DMS79 treated with DMSO at 0.1 percent for 48 hours (cell line): ENCODE results near the gene MCM7.
A peak's percentile ranks its signal among the peaks of the same experiment; 100 is the strongest.

ENCODE experiments used
- DNase-seq: peaks from one replicate; lab custom pipeline; 2025; lab: John Stamatoyannopoulos, UW

Gene MCM7

DNA sequence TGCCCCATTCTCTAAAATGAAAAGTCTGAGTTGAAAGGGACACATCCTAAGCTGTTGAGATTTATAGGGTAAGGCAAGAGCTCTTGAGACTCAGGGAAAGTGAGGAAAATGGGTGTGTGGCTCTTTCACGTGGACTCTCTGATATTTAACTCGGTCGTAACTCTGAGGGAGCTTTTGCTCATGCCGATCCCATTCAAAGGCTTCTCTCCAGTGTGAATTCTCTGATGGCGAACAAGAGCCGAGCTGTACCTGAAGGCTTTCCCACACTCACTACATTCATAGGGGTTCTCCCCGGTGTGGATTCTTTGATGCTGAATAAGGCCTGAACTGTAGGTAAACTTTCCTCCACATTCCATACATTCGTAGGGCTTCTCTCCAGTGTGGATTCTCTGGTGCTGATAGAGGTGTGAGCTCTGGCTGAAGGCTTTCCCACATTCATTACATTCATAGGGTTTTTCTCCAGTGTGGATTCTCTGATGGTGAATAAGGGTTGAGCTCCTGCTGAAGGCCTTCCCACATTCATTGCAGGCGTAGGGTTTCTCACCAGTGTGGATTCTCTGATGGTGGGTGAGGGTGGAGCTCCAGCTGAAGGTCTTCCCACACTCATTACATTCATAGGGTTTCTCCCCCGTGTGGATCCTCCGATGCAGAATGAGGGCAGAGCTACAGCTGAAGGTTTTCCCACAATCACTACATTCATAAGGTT lies 30.0 kb downstream of the MCM7 start:
- DNase-seq, result no peak

DNA sequence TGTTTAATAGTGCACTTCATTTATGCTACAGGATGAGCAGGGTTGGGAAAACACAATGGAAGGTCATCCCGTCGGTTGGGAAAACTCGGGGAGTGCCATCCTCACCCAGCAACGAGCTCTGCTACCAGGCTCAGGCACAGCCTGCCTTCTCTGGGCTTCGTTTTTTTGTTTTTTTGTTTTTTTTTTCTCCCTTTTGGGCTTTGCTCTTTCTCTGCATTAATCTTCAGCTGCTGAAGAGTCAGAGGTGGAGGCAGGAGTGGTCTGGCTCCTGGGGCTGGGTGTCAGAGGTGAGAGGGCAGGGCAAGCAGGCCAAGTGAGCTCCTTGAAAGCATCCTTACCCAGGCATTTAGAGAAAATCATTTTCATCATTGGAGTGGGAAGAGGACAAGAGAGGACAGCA lies 31.2 kb downstream of the MCM7 start:
- DNase-seq, result no peak

DNA sequence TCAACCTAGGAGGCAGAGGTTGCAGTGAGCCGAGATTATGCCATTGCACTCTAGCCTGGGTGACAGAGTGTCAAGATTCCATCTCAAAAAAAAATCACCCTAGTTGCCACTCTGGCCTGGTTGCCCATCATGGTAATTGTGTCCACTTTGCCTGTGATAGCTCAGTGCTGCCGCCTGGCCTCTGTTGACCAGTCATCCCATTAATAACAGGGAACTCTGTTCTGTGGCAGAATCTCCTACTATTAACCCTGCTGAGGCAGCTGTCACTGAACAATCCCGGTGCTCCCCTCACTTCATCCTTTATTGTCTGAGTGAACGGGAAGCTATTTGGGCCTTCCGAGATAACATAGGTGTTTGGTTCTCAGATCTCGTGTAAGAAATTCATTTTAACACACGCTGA lies 34.2 kb downstream of the MCM7 start:
- no peak for DNase-seq

DNA sequence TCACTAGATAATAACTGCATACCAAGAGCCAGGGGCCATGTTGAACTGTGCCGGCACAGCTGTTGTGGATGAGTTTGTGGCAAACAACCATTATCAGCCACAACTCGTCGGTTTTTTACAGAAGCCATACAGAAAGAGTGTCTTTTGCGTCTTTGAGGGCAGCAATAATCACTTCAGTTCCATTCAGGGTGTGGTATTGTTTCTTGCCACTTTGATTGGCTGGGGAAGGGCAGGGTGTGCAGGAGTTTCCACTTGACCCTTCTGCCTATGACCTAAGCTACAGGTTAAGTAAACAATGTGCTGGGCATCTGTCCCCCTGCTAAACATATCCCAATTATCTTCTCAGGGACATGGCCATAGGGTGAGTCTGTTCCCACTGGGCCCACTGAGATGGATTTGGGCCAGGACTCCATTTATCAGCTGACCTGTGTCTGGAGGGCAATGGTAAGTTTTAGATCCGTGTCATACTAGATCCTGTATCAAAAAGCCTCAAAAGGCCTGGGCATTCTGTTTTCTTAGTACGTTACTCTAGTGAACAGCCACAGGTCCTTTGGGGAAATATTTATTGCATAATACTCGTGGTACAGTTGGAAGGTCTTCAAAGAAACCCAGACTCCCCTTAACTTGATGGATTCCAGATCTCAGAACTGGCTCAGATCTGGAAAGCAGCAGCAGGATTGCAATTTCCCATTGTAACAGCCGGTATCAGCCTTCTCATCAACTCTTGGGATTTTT lies 35.6 kb downstream of the MCM7 start:
- no peak for DNase-seq

DNA sequence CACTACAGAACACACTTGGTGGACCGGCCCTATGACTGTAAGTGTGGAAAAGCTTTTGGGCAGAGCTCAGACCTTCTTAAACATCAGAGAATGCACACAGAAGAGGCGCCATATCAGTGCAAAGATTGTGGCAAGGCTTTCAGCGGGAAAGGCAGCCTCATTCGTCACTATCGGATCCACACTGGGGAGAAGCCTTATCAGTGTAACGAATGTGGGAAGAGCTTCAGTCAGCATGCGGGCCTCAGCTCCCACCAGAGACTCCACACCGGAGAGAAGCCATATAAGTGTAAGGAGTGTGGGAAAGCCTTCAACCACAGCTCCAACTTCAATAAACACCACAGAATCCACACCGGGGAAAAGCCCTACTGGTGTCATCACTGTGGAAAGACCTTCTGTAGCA lies 37.0 kb downstream of the MCM7 start:
- no peak for DNase-seq

DNA sequence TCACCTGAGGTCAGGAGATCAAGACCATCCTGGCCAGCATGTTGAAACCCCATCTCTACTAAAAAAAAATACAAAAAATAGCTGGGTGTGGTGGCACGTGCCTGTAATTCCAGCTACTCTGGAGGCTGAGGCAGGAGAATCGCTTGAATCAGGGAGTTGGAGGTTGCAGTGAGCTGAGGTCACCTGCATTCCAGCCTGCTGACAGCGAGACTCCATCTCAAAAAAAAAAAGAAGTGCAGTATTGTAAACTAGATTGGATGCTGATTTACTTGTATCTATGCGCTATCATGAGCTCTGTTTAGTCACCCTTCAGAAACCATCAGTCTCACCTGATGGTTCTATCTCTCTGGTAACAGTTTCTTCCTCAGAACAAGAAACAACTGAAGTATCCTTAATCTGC lies 37.8 kb downstream of the MCM7 start:
- no peak for DNase-seq

DNA sequence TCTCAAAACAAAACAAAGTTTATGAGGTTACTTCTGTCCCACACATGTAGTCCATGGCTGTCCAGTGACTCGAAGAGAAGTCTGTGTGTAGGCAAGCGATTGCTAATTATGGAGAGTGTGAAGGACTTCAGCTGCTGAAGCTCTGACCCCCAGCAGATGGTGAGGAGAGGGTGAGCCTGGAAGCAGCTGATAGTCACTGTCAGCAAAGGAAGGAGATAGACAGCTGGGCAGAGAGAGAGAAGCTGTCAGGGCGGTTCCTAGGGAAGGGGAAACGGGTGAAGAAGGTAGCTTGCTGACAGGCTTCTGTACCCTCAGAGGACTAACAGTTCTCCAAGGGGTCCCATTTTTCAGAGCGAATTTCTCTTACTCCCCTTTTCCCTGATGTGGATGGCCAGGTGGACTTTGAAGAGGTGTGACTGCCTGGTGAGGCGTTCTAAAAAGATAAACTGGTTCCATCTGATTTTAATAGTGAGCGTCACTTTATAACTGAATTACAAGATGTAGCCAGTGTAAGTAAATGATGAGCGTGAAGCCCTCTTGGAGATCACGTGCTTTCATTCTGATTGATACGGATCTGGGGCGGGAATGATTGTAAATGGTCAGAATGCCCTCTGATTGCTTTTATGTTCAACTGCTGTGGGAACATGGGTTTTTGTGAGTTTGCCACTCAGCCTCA lies 39.5 kb downstream of the MCM7 start:
- DNase-seq, result no peak

DNA sequence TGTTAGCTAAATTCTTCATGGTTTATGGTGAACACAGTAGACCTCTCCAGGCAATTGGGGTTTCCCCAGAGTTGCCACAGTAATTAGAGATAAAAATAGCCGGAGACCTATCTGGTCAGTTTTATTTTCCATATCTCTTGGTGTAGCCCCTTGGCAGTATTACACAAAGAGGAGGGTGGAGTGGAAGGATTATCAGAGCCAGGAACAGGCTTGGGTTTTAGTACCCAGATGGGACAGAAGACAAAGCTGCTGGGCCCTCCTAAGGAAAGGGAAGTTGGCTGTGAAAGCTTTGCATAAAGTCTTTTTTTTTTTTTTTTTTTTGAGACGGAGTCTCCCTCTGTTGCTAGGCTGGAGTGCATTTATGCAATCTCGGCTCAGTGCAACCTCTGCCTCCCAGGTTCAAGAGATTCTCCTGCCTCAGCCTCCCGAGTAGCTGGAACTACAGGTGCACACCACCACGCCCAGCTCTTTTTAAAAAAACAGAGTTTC lies 41.9 kb downstream of the MCM7 start:
- no peak for DNase-seq

DNA sequence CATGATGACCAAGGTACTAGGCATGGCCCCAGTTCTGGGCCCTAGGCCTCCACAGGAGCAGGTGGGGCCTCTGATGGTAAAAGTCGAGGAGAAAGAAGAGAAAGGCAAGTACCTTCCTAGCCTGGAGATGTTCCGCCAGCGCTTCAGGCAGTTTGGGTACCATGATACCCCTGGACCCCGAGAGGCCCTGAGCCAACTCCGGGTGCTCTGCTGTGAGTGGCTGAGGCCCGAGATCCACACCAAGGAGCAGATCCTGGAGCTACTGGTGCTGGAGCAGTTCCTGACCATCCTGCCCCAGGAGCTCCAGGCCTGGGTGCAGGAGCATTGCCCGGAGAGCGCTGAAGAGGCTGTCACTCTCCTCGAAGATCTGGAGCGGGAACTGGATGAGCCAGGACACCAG lies 44.2 kb downstream of the MCM7 start:
- DNase-seq, result no peak

DNA sequence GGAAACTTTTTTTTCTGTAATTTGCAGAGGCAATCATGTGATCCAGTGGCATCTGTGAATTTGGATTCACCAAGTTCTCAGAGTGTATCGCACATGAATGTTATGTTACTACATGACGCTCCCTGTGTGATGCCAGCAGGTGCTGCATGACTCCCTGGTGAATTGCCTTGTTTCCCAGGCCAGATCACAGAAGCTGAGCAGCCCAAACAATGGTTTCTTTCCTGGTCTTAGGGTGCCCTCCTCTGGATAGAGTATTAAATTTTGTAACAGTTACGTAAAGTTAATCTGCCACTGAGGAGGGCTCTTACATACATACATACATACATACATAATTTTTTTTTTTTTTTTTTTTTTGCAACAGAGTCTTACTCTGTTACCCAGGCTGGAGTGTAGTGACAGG lies 48.0 kb downstream of the MCM7 start:
- peak; percentile 56 for DNase-seq

DNA sequence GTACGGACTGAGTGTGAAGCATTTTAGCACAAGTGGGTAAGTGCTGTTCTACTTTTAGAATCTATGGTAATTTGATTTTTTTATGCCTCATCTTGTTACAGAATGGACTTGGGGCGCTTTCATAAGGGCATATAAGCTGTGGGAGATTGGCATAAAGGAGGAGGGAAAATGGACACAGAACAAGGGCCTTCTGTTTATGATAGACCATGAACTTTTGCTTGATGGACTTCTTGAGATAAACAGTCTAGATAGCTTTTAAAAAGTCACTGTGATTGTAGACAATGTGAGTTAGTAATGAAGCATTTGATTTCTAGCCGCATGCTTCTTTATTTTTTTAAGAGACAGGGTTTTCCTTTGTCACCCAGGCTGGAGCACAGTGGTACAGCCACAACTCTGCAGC lies 49.6 kb downstream of the MCM7 start:
- DNase-seq, result no peak

DNA sequence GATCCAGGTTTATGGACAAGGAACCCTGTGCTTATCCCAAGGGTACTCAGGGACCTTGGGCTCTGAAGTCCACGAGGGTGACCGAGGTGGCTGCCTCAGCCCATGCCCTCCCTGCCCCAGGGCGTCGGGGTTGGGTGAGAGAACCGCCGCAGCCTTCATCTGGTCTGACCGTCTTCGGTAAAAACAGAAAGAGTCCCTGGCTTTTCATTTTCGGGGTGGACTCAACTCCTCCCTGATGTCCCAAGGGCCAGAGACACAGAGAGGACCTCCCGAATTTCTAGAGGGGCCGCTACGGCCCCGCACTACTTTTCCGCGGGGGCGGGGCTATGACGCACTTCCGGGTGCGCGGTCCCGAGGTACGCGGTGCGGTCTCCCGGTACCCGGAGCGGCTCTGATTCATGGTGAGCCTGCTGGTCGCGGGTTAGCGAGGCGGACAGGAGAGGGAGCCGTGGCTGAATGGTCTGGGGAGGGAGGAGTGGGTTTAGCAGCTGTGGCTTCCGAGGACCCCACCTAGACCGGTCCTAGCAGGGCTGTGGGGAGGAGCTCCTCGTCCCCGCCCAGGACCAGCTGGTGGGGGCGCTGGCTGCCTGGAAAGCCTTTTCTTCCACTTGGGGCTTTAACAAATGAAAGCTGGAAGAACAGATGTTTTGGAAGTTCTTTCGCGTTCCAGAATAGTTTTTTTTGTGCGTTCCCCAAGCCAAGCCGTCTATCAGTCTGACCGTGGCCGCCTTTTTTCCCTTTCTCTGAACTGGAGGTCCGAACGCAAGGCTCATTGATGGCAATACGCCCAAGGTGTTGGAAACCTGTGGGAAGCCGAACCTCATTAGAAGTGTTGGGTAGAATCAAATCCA lies 51.5 kb downstream of the MCM7 start, which contains the start of gene ZSCAN21:
ZSCAN21 (plus strand) TSS at position 334 of the 851 bp plus-strand sequence. CDS start 7,233 bp downstream, outside the sequence.
- DNase-seq, result peak; percentile 72

DNA sequence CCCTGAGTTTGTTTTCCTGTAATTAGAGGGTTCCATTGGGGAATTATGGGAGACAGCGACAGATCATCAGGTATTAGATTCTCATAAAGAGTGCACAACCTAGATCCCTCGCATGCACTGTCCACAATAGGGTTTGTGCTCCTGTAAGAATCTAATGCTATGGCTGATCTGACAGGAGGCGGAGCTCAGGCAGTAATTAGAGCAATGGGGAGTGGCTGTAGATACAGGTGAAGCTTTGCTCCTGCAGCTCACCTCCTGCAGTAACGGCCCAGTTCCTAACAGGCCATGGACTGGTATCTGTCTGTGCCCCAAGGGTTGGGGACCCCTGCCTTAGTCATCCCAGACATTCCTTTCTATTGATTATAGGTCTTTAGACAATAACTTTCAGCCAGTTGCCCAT lies 52.5 kb downstream of the MCM7 start:
- DNase-seq, result no peak

DNA sequence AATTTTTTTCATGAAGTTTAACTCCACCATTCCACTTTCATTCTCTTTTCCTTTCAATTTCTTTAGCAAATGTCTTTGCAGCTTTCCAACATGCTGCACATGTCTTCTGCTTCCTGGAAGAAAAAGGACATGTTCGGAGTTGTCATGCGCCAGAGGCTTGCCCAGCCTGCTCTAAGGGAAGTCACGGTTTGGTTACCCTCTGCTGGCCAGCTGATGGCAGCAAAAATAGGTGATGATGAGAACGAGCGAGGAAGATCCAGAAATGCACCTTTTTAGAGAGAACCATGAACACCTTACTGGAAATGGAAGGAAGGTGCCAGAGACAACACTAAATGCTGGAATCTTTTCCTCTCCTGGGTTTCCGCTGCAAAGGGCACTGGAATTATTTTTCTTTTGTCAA lies 56.5 kb downstream of the MCM7 start:
- no peak for DNase-seq
